SK-N-SH treated with all-trans-retinoic acid at 6 μM for 48 hours (cell line): ENCODE measurements around the gene MAPK6.

ENCODE experiments used
- ARNTL ChIP-seq: fragments of 450-650 bp; formaldehyde crosslinking; IDR thresholded peaks from 2 replicates; pipeline ENCODE4 v1.5.0; 2020; ENCODE audit warnings: low read depth, mild to moderate bottlenecking, moderate library complexity, borderline replicate concordance
- BACH2 ChIP-seq: fragments of 250-450 bp; sonication (Bioruptor Pico); IDR thresholded peaks from 2 replicates; pipeline ENCODE4 v1.9.0; 2021; ENCODE audit warnings: mild to moderate bottlenecking, borderline replicate concordance
- PATZ1 ChIP-seq: fragments of 250-450 bp; sonication (Bioruptor Pico); IDR thresholded peaks from 2 replicates; pipeline ENCODE4 v1.8.0; 2020; ENCODE audit warnings: mild to moderate bottlenecking, moderate library complexity, borderline replicate concordance
- ZC3H10 ChIP-seq: fragments of 250-450 bp; sonication (Bioruptor Pico); IDR thresholded peaks from 2 replicates; pipeline ENCODE4 v1.5.1; 2021; ENCODE audit warnings: mild to moderate bottlenecking, moderate library complexity
- ZNF70 ChIP-seq: fragments of 450-650 bp; formaldehyde crosslinking; IDR thresholded peaks from 2 replicates; pipeline ENCODE4 v1.5.0; 2020; ENCODE audit warnings: mild to moderate bottlenecking, moderate library complexity

GRCh38 chr15:52098323-52098722 lies 79.3 kb downstream of the MAPK6 start:
- TF ChIP-seq ZNF70 (CRISPR knock-in tag) (no peak), BACH2 (no peak), ARNTL (no peak), ZC3H10 (CRISPR knock-in tag) (no peak), PATZ1 (CRISPR knock-in tag) (no peak)
